Left lobe of liver (tissue), 2 donors: ENCODE results near the gene TBC1D16. TPM values are rescaled to one million over a fixed set of nuclear protein-coding genes. Genes with fewer than 3 reads are reported as not detected.
A peak's percentile ranks its signal among the peaks of the same experiment; 100 is the strongest.
"Not testable (repeated sequence)": the region's sequence is repeated elsewhere in the genome, so short reads cannot be mapped to it uniquely, and the experiment has no call there.

Experiments
- ATAC-seq: fragments of 200-7000 bp; cut with Tn5 transposase; one replicate; pipeline ENCODE4 v1.9.1; 2020; ENCODE audit warnings: mild to moderate bottlenecking, moderate library complexity
- DNase-seq: peaks from one replicate; pipeline ENCODE4 v3.0.0-alpha.2; 2020; ENCODE audit warnings: low spot score
- total RNA-seq: library from RNA; stranded (reverse); gene quantifications from one replicate; pipeline ENCODE4 v1.2.1, GENCODE V29; 2021
- donor health status: DM: no; HTN: no; CAD: no; lungs with moderate emphysema.
- donor health status: DM: no; HTN: yes; CAD: no.

The TBC1D16 gene
- total RNA-seq, 1 donor from 2014 or later: 16.4 TPM

DNA sequence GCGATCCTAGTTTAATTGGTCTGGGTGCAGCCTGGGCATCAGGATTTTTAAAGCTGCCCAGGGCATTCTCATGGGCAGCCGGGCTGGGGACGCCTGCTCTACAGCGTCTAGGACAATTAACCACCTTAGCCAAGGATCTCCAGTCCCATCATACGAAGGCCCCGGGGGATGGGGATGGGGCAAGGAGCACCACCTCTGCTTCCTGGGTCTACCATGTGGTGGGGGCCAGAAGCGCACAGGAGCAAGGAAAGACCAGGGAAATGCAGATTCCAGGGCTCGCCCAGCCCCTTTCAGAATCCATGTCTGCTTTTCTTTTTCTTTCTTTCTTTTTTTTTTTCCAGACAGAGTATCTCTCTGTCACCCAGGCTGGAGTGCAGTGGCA is 29.3 kb downstream of the TBC1D16 start:
- peak; percentile 25 for ATAC-seq
- peak; percentile 50 for DNase-seq

- ATAC-seq: peak; percentile 75
- peak; percentile 76 for DNase-seq
These were observed 30.0 kb downstream of the TBC1D16 start for GRCh38 chr17:80005360-80006338.

DNA sequence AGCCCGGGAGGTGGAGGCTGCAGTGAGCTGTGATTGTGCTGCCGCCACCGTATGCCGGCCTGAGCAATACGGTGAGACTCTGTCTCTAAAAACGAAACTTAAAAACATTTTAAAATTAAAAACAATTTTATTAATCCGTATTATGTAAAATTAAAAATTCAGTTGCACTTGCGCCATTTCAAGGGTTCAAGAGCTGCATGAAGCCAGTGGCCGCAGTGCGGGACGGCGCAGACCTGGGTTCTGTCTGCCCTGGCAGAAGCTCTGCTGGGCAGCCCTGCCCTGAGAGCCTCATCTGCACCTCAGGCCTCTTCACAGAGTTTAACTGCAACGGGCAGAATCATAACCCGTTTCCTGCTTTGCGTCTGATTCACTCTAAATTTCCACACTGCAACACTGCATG is 31.7 kb downstream of the TBC1D16 start:
- no peak for DNase-seq
- ATAC-seq: no peak

DNA sequence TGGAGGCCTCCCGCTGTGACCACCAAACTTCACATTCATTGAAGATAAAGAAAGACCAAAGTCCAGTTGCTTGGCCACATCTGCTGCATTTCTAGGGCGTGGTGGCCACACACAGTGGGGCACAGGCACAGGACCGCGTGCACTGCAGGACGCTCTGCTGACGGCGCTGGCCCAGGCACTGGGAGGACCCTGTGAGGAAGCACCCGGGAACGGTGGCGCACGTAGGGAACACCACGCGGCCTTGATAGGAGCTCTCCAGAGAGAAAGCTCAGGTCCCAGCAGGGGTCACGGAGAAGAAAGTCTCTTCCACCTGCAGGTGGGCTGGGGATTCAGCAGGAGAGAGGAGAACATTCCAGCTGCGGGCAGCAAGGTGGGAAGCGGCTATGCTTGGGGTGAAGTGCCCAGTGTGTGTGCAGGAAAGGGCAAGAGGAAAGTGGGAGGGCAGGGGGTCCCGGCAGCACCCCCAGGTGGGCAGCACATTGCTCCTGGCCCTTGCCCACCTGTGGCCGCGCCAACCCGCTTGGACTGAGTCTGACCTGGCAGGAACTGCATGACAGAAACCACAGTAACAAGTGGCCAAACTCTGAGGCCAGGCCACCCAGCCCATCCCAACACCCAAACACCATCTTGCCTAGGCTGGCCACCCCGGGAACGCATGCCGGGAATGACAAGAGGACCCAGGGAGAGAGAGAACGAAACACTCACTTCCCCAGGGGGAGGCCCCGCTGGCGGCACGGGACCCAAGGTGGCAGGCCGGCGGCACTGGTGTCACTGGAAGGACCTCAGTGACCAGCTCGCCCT is 32.8 kb downstream of the TBC1D16 start:
- ATAC-seq (no peak), DNase-seq (no peak)

- ATAC-seq (no peak), DNase-seq (no peak)
These were observed 33.5 kb downstream of the TBC1D16 start for GRCh38 chr17:80002070-80002641.

DNA sequence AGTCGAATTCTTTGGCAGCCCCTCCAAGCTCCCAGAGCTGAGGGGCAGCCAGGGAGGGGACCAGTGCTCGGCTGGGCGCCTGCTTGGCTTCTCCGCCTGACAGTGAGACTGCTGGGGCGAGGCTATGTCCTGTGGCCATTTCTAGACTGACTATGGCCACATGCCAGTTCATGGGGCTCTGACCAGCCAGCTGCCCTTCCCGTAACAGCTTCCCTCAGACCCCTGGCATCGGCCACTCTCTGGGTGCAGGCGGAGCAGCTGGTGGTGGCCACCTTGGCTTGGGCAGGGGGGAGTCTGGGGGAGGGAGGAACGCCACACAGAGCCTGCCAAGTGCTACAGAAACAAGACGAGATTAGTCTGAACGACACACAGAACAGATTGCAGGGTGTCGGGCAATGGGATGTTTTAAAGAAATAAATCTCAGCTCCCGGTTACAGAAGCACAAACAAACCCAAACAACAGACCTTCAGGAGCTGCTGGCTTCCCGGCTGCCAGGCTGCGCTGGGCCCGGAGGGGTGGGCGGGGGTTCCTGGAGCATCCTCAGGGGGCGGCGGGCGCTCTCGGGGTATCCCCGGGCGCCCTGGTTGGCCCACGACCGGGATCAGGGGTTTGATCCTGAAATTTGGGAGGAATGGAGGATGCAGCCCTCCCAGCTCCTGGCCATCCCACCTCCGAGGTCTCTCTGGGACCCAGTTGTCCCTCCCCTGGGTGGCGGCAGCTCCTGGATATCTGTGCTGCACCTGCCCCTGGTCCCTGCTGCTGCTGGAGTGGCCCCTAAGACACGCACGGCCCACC is 34.5 kb downstream of the TBC1D16 start:
- DNase-seq (no peak), ATAC-seq (no peak)

DNA sequence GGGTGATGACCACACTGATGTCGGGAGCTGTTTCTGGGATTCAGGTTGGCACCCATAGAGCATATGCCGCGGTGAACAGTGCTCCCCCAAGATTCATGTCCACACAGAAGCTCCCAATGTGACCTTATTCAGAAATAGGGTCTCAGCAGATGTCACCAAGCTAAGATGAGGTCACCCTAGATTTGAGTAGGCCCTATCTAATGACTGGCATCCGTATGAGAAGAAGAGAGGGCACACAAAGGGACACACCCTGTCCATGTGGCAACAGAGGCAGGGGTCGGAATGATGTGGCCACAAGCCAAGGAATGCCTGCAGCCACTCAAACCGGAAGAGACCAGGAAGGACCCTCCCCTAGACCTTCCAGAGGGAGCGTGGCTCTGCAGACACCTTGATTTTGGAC is 35.5 kb downstream of the TBC1D16 start:
- DNase-seq: no peak

DNA sequence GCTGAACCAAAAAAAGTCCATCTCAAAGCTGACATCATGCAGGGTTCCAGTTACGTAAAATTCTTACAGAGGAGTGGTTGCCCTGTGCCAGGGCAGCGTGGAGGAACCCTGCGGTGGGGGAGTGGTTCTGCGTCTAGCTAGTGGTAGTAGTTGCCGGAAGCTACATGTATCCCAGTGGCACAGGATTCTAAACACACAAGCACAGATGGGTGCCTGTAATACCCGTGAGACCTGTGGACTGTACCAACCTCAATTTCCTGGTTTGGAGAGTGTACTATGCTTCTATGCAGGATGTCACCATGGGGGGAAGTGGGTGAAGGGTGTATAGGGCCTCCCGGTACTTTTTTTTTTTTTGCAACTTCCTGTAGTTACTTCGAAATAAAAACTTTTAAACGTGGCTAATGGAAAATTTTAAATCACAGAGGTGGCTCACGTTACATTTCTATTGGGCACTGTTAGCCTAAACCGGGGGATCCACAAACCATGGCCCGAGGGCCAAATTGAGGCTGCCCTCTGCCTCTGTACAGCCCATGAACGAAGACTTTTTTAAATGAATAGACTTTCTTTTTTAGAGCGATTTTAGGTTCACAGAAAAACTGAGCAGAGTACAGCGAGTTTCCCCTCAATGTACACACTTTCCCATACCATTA is 38.5 kb downstream of the TBC1D16 start:
- no peak for ATAC-seq

More for the DNA sequence above, 35.5 kb downstream of the TBC1D16 start:
- no peak for ATAC-seq

GRCh38 chr17:79996291-79996690 is 39.4 kb downstream of the TBC1D16 start:
- no peak for ATAC-seq
- DNase-seq: no peak

More for the DNA sequence above, 38.5 kb downstream of the TBC1D16 start:
- no peak for DNase-seq

DNA sequence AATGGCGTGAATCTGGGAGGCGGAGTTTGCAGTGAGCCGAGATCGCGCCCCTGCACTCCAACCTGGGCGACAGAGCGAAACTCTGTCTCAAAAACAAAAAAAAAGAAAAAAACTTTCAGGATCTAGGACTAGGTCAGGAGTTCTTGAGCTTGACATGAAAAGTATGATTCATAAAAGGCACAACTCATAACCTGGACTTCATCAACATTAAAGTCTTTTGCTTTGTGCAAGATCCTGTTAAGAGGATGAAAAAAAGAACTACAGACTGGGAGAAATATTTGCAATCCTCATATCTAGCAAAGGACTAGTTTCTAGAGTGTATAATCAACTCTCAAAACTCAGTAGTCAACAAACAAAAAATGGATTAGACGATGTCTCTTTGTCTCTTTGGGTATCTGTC is 40.0 kb downstream of the TBC1D16 start:
- ATAC-seq: no peak
- no peak for DNase-seq

DNA sequence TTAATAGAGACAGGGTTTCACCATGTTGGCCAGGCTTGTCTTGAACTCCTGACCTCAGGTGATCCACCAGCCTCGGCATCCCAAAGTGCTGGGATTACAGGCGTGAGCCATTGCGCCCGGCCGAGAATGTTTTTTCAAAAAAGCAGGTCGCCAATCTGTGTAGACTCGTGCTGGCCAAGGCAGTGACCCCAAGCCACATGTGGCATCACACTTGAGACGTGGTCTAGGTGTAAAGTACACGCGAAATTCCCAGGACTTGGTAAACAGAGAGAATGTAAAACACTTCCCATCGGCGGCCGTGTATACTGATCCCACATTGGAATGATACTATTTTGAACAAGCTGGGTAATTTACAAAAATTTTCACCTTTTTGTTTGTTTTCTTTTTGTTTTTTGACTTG is 41.1 kb downstream of the TBC1D16 start:
- DNase-seq (no peak), ATAC-seq (no peak)

GRCh38 chr17:79994228-79994569 is 41.5 kb downstream of the TBC1D16 start:
- ATAC-seq, DNase-seq: not testable (repeated sequence)

GRCh38 chr17:79993390-79994227 is 42.1 kb downstream of the TBC1D16 start:
- DNase-seq: peak; percentile 88
- peak; percentile 50 for ATAC-seq

GRCh38 chr17:79992649-79993389 is 42.9 kb downstream of the TBC1D16 start:
- no peak for DNase-seq
- ATAC-seq: no peak

- DNase-seq: peak; percentile 77
- peak; percentile 20 for ATAC-seq
These were observed 43.6 kb downstream of the TBC1D16 start for GRCh38 chr17:79991924-79992648.

DNA sequence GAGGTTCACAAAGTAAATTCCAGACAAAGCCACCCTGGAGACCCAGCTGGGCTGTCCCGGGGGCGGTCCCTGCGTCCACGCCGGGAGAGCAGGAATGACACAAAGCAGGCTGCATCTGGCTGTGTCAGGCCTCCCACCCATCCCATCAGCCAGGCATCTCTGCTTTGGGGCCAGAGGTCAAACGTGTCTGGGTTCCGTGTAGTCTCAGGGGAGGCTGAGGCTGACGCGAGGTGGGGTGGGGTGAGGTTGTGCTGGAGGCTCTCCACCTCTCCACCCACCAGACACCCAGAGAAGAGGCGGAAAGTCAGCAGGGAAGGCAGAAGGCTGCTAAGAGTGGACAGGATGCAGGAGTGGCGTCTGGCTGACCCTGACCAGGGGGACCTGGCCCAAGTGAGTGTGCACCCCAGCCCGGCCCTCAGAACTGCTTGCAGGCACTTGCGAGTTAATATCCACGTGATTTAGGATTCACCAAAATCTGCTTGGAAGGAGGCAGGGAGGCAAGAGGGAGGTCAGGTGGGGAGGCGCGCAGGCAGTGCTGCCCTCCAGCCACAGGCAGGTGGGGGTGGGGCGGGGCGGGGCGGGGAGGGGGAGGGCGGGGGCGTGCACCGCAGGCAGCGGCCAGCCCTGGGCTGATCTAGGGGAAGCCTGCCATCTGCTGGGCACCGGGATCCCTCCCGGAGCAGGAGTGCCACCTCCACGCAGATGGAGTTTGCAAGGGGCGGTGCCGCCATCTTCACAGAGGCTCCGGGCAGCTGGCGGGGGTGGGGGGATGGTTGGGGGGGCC is 44.3 kb downstream of the TBC1D16 start:
- ATAC-seq (peak; percentile 66), DNase-seq (peak; percentile 88)

DNA sequence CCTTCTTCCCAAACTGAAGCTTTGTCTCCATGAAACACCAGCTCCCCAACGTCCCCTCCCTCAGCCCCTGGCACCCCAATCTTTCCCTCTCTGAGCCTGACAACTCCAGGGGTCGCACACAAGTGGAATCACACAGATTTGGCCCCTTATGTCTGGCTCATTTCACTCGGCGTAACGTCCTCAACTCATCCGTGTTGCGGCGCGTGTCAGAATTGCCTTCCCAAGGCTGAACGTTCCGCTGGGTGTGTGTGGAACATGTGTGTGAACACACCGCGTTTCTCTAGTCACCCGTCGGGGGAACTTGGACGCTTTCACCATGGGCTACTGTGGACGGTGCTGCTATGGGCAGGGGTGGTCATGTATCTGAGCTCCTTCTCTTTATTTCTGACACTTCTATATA is 45.0 kb downstream of the TBC1D16 start:
- no peak for DNase-seq
- ATAC-seq: no peak
